HCT116 (cell line): ENCODE data around the gene GRIK2. TPM values are rescaled to one million over a fixed set of nuclear protein-coding genes. Genes with fewer than 3 reads are reported as not detected.

Experiments
- ATAC-seq: fragments of 200-7000 bp; cut with Tn5 transposase; 2 replicates; pipeline ENCODE4 v1.9.1; 2020; ENCODE audit warnings: mild to moderate bottlenecking, moderate library complexity
- BruUV-seq: library from RNA; stranded (reverse); fragments of 400-500 nt; replicated peaks from 2 replicates; lab custom pipeline; 2021; lab: Mats Ljungman, UMichigan
- CTCF ChIA-PET: fragments of 300-600 bp; sonication (Branson Sonifier 250); formaldehyde crosslinking; loops from one replicate; lab custom pipeline; 2021; ENCODE audit warnings: antibody characterized with exemption; lab: Charles Lee
- POLR2A ChIA-PET: fragments of 300-600, 350-600 bp; sonication (Branson Sonifier 250); formaldehyde crosslinking; loops from one replicate; lab custom pipeline; 2021; ENCODE audit warnings: antibody characterized with exemption; lab: Charles Lee
- RAD21 ChIA-PET, 2 experiments: fragments of 300-600 bp; sonication (Branson Sonifier 250); formaldehyde crosslinking; loops; one replicate each; lab custom pipeline; 2023; ENCODE audit warnings: low total read pairs in 2 of 2; ENCODE audit not compliant: uncharacterized antibody in 2 of 2, unreplicated experiment in 2 of 2, low non-redundant PET in 1 of 2; lab: Charles Lee
- DNase-seq: peaks from one replicate; pipeline ENCODE4 v3.0.0-alpha.2; 2010; ENCODE audit warnings: low read depth, low spot score
- H2AFZ ChIP-seq: fragments of 200-600 bp; shearing (Covaris generic), sonication (generic); 2 replicates; pipeline ENCODE4 v1.6.1; 2017; ENCODE audit warnings: low read depth, mixed run types, mixed read lengths, antibody characterized with exemption, low read length; ENCODE audit not compliant: poor library complexity, severe bottlenecking
- H3K27ac ChIP-seq: 2 replicates; pipeline ENCODE4 v1.5.1; 2012; ENCODE audit warnings: low read depth, low read length
- H3K27me3 ChIP-seq: fragments of 200-600 bp; sonication (generic); 2 replicates; pipeline ENCODE4 v1.6.1; 2016; ENCODE audit warnings: mixed run types, low read length, mixed read lengths; ENCODE audit not compliant: insufficient read depth
- H3K36me3 ChIP-seq, 2 experiments: fragments of 200-500 bp in 1 of 2; fragments of 200-600 bp in 1 of 2; sonication (Bioruptor generic) in 1 of 2; sonication (generic) in 1 of 2; 2 replicates each; pipeline versions ENCODE4 v1.5.1 to v1.6.1; 2014 to 2016; ENCODE audit warnings: low read length in 2 of 2, inconsistent platforms in 1 of 2, mixed read lengths in 1 of 2, mixed run types in 1 of 2; ENCODE audit not compliant: insufficient read depth in 2 of 2, control insufficient read depth in 1 of 2
- H3K4me1 ChIP-seq, 2 experiments: fragments of 200-600 bp in 1 of 2; sonication (generic) in 1 of 2; 2 replicates each; pipeline versions ENCODE4 v1.5.1 to v1.6.1; 2012 to 2017; ENCODE audit warnings: low read length in 2 of 2, inconsistent platforms in 1 of 2, mild to moderate bottlenecking in 1 of 2, mixed read lengths in 1 of 2, mixed run types in 1 of 2, moderate library complexity in 1 of 2; ENCODE audit not compliant: insufficient read depth in 2 of 2, control insufficient read depth in 1 of 2
- H3K4me2 ChIP-seq: fragments of 200-600 bp; sonication (generic); 2 replicates; pipeline ENCODE4 v1.6.1; 2017; ENCODE audit warnings: mixed run types, low read length, mixed read lengths
- H3K4me3 ChIP-seq, 2 experiments: fragments of 200-600 bp in 1 of 2; sonication (generic) in 1 of 2; replicated peaks in 1 of 2; 2 replicates each; pipeline ENCODE4 v1.5.1; 2011 to 2016; ENCODE audit warnings: low read length in 2 of 2, control low read depth in 1 of 2, low read depth in 1 of 2, mild to moderate bottlenecking in 1 of 2, mixed read lengths in 1 of 2, mixed run types in 1 of 2
- H3K79me2 ChIP-seq: fragments of 200-600 bp; sonication (generic); 2 replicates; pipeline ENCODE4 v1.6.1; 2017; ENCODE audit warnings: mild to moderate bottlenecking, mixed run types, low read length, moderate library complexity, mixed read lengths; ENCODE audit not compliant: insufficient read depth
- H3K9ac ChIP-seq: fragments of 200-600 bp; sonication (generic); 2 replicates; pipeline ENCODE4 v1.6.1; 2016; ENCODE audit warnings: low read length, mixed read lengths
- H3K9me2 ChIP-seq: fragments of 200-600 bp; sonication (generic), shearing (Covaris generic); 2 replicates; pipeline ENCODE4 v1.6.1; 2017; ENCODE audit warnings: mixed run types, mild to moderate bottlenecking, moderate library complexity; ENCODE audit not compliant: insufficient read depth
- H3K9me3 ChIP-seq, 2 experiments: fragments of 200-500 bp in 1 of 2; fragments of 200-600 bp in 1 of 2; sonication (Bioruptor generic) in 1 of 2; sonication (generic) in 1 of 2; 2 replicates each; pipeline ENCODE4 v1.6.1; 2014 to 2017; ENCODE audit warnings: low read length in 2 of 2, mixed read lengths in 2 of 2, inconsistent platforms in 1 of 2, low read depth in 1 of 2, mild to moderate bottlenecking in 1 of 2, mixed run types in 1 of 2, moderate library complexity in 1 of 2; ENCODE audit not compliant: control insufficient read depth in 1 of 2, insufficient read depth in 1 of 2
- H4K20me1 ChIP-seq: fragments of 200-600 bp; sonication (generic), shearing (Covaris generic); 2 replicates; pipeline ENCODE4 v1.6.1; 2017; ENCODE audit warnings: mixed run types, mild to moderate bottlenecking, moderate library complexity; ENCODE audit not compliant: insufficient read depth
- ATF3 ChIP-seq: IDR thresholded peaks from 2 replicates; pipeline ENCODE4 v1.6.1; 2012
- CBX3 ChIP-seq: IDR thresholded peaks from 2 replicates; pipeline ENCODE4 v1.6.1; 2012; ENCODE audit warnings: low read depth
- CEBPB ChIP-seq: IDR thresholded peaks from 2 replicates; pipeline ENCODE4 v1.6.1; 2012; ENCODE audit warnings: low read depth
- ELF1 ChIP-seq: IDR thresholded peaks from 2 replicates; pipeline ENCODE4 v1.6.1; 2012; ENCODE audit warnings: low read depth, borderline replicate concordance
- EZH2 ChIP-seq: fragments of 200-600 bp; sonication (generic); IDR thresholded peaks from 2 replicates; pipeline ENCODE4 v1.6.1; 2017; ENCODE audit warnings: antibody characterized with exemption, mixed run types
- EZH2phosphoT487 ChIP-seq: fragments of 200-600 bp; IDR thresholded peaks from 2 replicates; pipeline ENCODE4 v1.6.1; 2018; ENCODE audit warnings: antibody characterized with exemption, borderline replicate concordance
- FOSL1 ChIP-seq: IDR thresholded peaks from 2 replicates; pipeline ENCODE4 v1.6.1; 2012; ENCODE audit warnings: low read depth
- JUND ChIP-seq: IDR thresholded peaks from 2 replicates; pipeline ENCODE4 v1.6.1; 2012
- POLR2A ChIP-seq: IDR thresholded peaks from 2 replicates; pipeline ENCODE4 v1.7.0; 2011; ENCODE audit warnings: borderline replicate concordance; ENCODE audit not compliant: insufficient read depth, insufficient read length; ENCODE audit errors: extremely low read depth
- RAD21 ChIP-seq: IDR thresholded peaks from 2 replicates; pipeline ENCODE4 v1.6.1; 2012; ENCODE audit warnings: low read depth, mild to moderate bottlenecking
- SRF ChIP-seq: IDR thresholded peaks from 2 replicates; pipeline ENCODE4 v1.6.1; 2012; ENCODE audit warnings: low read depth
- YY1 ChIP-seq: IDR thresholded peaks from 2 replicates; pipeline ENCODE4 v1.6.1; 2011; ENCODE audit warnings: low read length, low read depth, moderate library complexity, mild to moderate bottlenecking; ENCODE audit not compliant: insufficient replicate concordance; ENCODE audit errors: extremely low read depth
- ZFX ChIP-seq: fragments of 450-650 bp; IDR thresholded peaks from 2 replicates; pipeline ENCODE4 v1.6.1; 2017
- ZNF274 ChIP-seq: fragments of 200-500 bp; sonication (Bioruptor generic); IDR thresholded peaks from 2 replicates; pipeline ENCODE4 v1.6.1; 2014; ENCODE audit warnings: mild to moderate bottlenecking, low read depth, low read length, inconsistent platforms
- intact Hi-C: fragments of 100-400 bp; cut with micrococcal nuclease; formaldehyde crosslinking; loops from 2 replicates; pipeline ENCODE4 v1.10.0; 2022
- total RNA-seq: library from RNA; stranded (reverse); gene quantifications from one replicate; pipeline ENCODE4 v1.2.1, GENCODE V29; 2021; ENCODE audit not compliant: unreplicated experiment
- TF ChIP-seq, protein P1 (sequence below), 3 experiments: fragments of 200-600 bp in 1 of 3; sonication (generic) in 1 of 3; IDR thresholded peaks in 2 of 3; conservative IDR thresholded peaks in 1 of 3; 2 replicates each; pipeline ENCODE4 v1.5.1; 2012 to 2017; ENCODE audit warnings: low read depth in 2 of 3, low read length in 2 of 3, antibody characterized with exemption in 1 of 3, borderline replicate concordance in 1 of 3, control low read depth in 1 of 3, mild to moderate bottlenecking in 1 of 3, mixed read lengths in 1 of 3, mixed run types in 1 of 3, moderate library complexity in 1 of 3; ENCODE audit not compliant: insufficient read depth in 1 of 3

Gene GRIK2
- total RNA-seq, 1 experiment from 2014 or later = 0.64 TPM

DNA sequence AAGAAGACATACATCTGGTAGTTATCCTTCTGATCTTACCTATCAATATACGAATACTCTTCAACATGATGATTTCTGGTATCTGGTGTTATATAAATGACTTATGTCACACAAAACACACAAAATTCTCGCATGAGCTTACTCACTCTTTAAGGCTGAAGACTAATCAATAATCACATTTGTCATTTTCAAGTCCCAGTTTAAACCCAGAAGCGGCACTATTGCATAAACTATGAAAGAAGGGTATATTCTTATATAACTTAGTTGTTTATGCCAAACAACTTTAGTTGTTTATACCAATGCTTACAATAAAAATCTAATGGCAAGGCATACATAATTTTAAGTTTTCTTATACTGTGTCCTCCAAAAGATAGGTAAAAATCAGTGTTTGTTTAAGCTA lies 293.1 kb downstream of the GRIK2 start:
- Histone ChIP-seq H2AFZ (no peak overlapping the region), H4K20me1 (no peaks in the 10 kb centered on the region), H3K9me3 (no peaks in the 10 kb centered on the region), H3K4me1 (no peaks in the 10 kb centered on the region)
- CTCF ChIA-PET = no interaction called here
- TF ChIP-seq, protein P1, sequence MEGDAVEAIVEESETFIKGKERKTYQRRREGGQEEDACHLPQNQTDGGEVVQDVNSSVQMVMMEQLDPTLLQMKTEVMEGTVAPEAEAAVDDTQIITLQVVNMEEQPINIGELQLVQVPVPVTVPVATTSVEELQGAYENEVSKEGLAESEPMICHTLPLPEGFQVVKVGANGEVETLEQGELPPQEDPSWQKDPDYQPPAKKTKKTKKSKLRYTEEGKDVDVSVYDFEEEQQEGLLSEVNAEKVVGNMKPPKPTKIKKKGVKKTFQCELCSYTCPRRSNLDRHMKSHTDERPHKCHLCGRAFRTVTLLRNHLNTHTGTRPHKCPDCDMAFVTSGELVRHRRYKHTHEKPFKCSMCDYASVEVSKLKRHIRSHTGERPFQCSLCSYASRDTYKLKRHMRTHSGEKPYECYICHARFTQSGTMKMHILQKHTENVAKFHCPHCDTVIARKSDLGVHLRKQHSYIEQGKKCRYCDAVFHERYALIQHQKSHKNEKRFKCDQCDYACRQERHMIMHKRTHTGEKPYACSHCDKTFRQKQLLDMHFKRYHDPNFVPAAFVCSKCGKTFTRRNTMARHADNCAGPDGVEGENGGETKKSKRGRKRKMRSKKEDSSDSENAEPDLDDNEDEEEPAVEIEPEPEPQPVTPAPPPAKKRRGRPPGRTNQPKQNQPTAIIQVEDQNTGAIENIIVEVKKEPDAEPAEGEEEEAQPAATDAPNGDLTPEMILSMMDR (IDR thresholded peaks at IDR 0.05 in 2 of 3, conservative IDR thresholded peaks at IDR 0.05 in 1 of 3; ENCODE audit: borderline replicate concordance in 1 of 3, insufficient read depth in 1 of 3, low read depth in 2 of 3, low read length in 2 of 3) = no peak
- TF ChIP-seq ATF3 = no peak
- no peak for TF ChIP-seq CBX3
- TF ChIP-seq RAD21 = no peak
- no peak for TF ChIP-seq CEBPB
- TF ChIP-seq SRF = no peak
- no peak for TF ChIP-seq EZH2
- no peak for TF ChIP-seq ELF1
- TF ChIP-seq ZNF274 = no peak
- TF ChIP-seq YY1 = no peak
- TF ChIP-seq FOSL1 = no peak
- TF ChIP-seq JUND = no peak
- TF ChIP-seq ZFX = no peak
- no peak for TF ChIP-seq POLR2A
- no peak for TF ChIP-seq EZH2phosphoT487
- TF ChIP-seq, all 23 proteins: peak for 0
- intact Hi-C loops = no loop called here
- no TSS peak for BruUV-seq
- Histone ChIP-seq H3K36me3 (no peaks in the 10 kb centered on the region), H3K27me3 (no peaks in the 10 kb centered on the region), H3K9ac (no peak overlapping the region), H3K27ac (no peak overlapping the region), H3K9me2 (no peaks in the 10 kb centered on the region), H3K79me2 (no peaks in the 10 kb centered on the region), H3K4me3 (no peak overlapping the region), H3K4me2 (no peak overlapping the region)
- no peak for DNase-seq
- ATAC-seq = no peak
- ChIA-PET POLR2A (no interaction called here), RAD21 (no interaction called here)
